Esophagus (tissue), 2 donors: ENCODE measurements around the gene CPAMD8. TPM values are rescaled to one million over a fixed set of nuclear protein-coding genes. Genes with fewer than 3 reads are reported as not detected.

ENCODE experiments used
- H3K27ac ChIP-seq, 2 donors: one replicate each; pipeline ENCODE4 v1.5.1; 2013; ENCODE audit warnings: low read depth in 2 of 2, mild to moderate bottlenecking in 2 of 2, inconsistent platforms in 1 of 2, low read length in 1 of 2, moderate library complexity in 1 of 2
- H3K27me3 ChIP-seq, 2 donors: one replicate each; pipeline ENCODE4 v1.6.1; 2013; ENCODE audit warnings: low read length in 2 of 2, control low read depth in 1 of 2, mild to moderate bottlenecking in 1 of 2; ENCODE audit not compliant: insufficient read depth in 2 of 2, control insufficient read depth in 1 of 2
- H3K36me3 ChIP-seq, 2 donors: one replicate each; pipeline ENCODE4 v1.6.1; 2013; ENCODE audit warnings: low read length in 1 of 2; ENCODE audit not compliant: control insufficient read depth in 2 of 2, insufficient read depth in 2 of 2
- H3K4me1 ChIP-seq, 2 donors: one replicate each; pipeline ENCODE4 v1.6.1; 2013; ENCODE audit warnings: low read length in 1 of 2; ENCODE audit not compliant: control insufficient read depth in 2 of 2, insufficient read depth in 2 of 2
- H3K4me3 ChIP-seq, 2 donors: one replicate each; pipeline ENCODE4 v1.5.1; 2013; ENCODE audit warnings: low read length in 2 of 2, mild to moderate bottlenecking in 2 of 2, low read depth in 1 of 2, moderate library complexity in 1 of 2
- H3K9me3 ChIP-seq, 2 donors: one replicate each; pipeline ENCODE4 v1.6.1; 2013; ENCODE audit warnings: mild to moderate bottlenecking in 2 of 2, low read depth in 1 of 2, low read length in 1 of 2, moderate library complexity in 1 of 2; ENCODE audit not compliant: control insufficient read depth in 2 of 2, insufficient read depth in 1 of 2
- WGBS, 2 donors: extraction: QIAGEN DNeasy Blood & Tissue Kit; methylation state at CpG; one replicate each; pipeline ENCODE4 v1.1.7; 2013; 5-methylcytosine and 5-hydroxymethylcytosine counted together
- polyA plus RNA-seq, 2 donors: library from polyadenylated mRNA; stranded (reverse); fragments of 200-250 nt; gene quantifications; one replicate each; pipeline ENCODE4 v1.2.3, GENCODE V29; 2013
- donor health status: healthy with polysubstance abuse.
- donor health status: Bipolar disorder and iron deficiency.

Gene CPAMD8
- 1 to 10 TPM; 1.0 to 1.9 TPM for polyA plus RNA-seq

- WGBS, 2 donors = 6 to 9% methylated on average over 27 to 67 of the region's 67 CpGs
- Histone ChIP-seq H3K4me1 (peaks cover 0 to 4% of the 10 kb centered on the region in 2 donors), H3K27me3 (peaks cover 3 to 23% of the 10 kb centered on the region in 2 donors), H3K27ac (no peak within 1 kb of the TSS), H3K36me3 (no peaks in the 10 kb centered on the region), H3K9me3 (peaks cover 0 to 12% of the 10 kb centered on the region in 2 donors), H3K4me3 (no peak within 1 kb of the TSS)
Measured at GRCh38 chr19:17026706-17027534, at the start of gene CPAMD8. CPAMD8 (minus strand) TSS chr19:17026810; CDS start chr19:17026642, 168 bp downstream.

- peaks cover 7 to 17% of the 10 kb centered on the region in 2 donors for H3K4me1 ChIP-seq
Measured at GRCh38 chr19:17075864-17076542, 49.4 kb upstream of the CPAMD8 start.

GRCh38 chr19:17075035-17075863 is 48.6 kb upstream of the CPAMD8 start, which contains the start of the genes HAUS8 and MYO9B:
HAUS8 (minus strand) TSS chr19:17075452; CDS start chr19:17075422, 30 bp downstream.
MYO9B (plus strand) TSS chr19:17075777; CDS start chr19:17101718, 25,941 bp downstream.
- no peaks in the 10 kb centered on the region for H3K27me3 ChIP-seq
- 1% methylated on average over 71 to 103 of the region's 103 CpGs for WGBS, 2 donors
- H3K9me3 ChIP-seq = no peaks in the 10 kb centered on the region
- peak within 1 kb of the TSS; percentile 85 to 96 for H3K27ac ChIP-seq
- H3K4me1 ChIP-seq = peaks cover 7 to 17% of the 10 kb centered on the region in 2 donors
- peak within 1 kb of the TSS; percentile 90 to 94 for H3K4me3 ChIP-seq
- peaks cover 0 to 4% of the 10 kb centered on the region in 2 donors for H3K36me3 ChIP-seq

More at GRCh38 chr19:17075864-17076542, 49.4 kb upstream of the CPAMD8 start:
- Histone ChIP-seq H3K27me3 (no peaks in the 10 kb centered on the region), H3K4me3 (peak overlapping the region; percentile 90 to 94), H3K9me3 (no peaks in the 10 kb centered on the region), H3K36me3 (peaks cover 0 to 2% of the 10 kb centered on the region in 2 donors), H3K27ac (peak overlapping the region; percentile 85 to 96)
- WGBS, 2 donors = 0% methylated on average over 43 of the region's 43 CpGs

- Histone ChIP-seq H3K9me3 (no peaks in the 10 kb centered on the region), H3K36me3 (peaks cover 0 to 7% of the 10 kb centered on the region in 2 donors), H3K4me3 (peak overlapping the region; percentile 82 to 94), H3K27ac (peak overlapping the region; percentile 84 to 94), H3K27me3 (no peaks in the 10 kb centered on the region), H3K4me1 (peaks cover 7 to 17% of the 10 kb centered on the region in 2 donors)
- 5 to 9% methylated on average over 11 of the region's 11 CpGs for WGBS, 2 donors
Measured at GRCh38 chr19:17074634-17075034, 48.0 kb upstream of the CPAMD8 start.

GRCh38 chr19:17073869-17074633 is 47.4 kb upstream of the CPAMD8 start:
- H3K27me3 ChIP-seq = no peaks in the 10 kb centered on the region
- no peaks in the 10 kb centered on the region for H3K9me3 ChIP-seq
- peaks cover 4 to 12% of the 10 kb centered on the region in 2 donors for H3K4me1 ChIP-seq
- H3K4me3 ChIP-seq = peak overlapping the region; percentile 82 to 94
- 41 to 42% methylated on average over 18 of the region's 18 CpGs for WGBS, 2 donors
- no peak overlapping the region for H3K27ac ChIP-seq
- H3K36me3 ChIP-seq = peaks cover 0 to 10% of the 10 kb centered on the region in 2 donors

GRCh38 chr19:17070912-17071311 is 44.3 kb upstream of the CPAMD8 start:
- Histone ChIP-seq H3K27me3 (no peaks in the 10 kb centered on the region), H3K36me3 (peaks cover 0 to 15% of the 10 kb centered on the region in 2 donors), H3K9me3 (no peaks in the 10 kb centered on the region), H3K4me1 (peaks cover 3 to 5% of the 10 kb centered on the region in 2 donors), H3K27ac (no peak overlapping the region), H3K4me3 (no peak overlapping the region)
- WGBS, 2 donors = 88 to 92% methylated on average over 7 of the region's 7 CpGs

GRCh38 chr19:17070421-17070820 is 43.8 kb upstream of the CPAMD8 start:
- Histone ChIP-seq H3K36me3 (peaks cover 0 to 15% of the 10 kb centered on the region in 2 donors), H3K9me3 (no peaks in the 10 kb centered on the region), H3K27ac (no peak overlapping the region), H3K4me3 (no peak overlapping the region), H3K4me1 (peaks cover 3 to 5% of the 10 kb centered on the region in 2 donors), H3K27me3 (no peaks in the 10 kb centered on the region)
- 93 to 94% methylated on average over 12 of the region's 12 CpGs for WGBS, 2 donors

GRCh38 chr19:17069193-17069592 is 42.6 kb upstream of the CPAMD8 start:
- H3K4me3 ChIP-seq = no peak overlapping the region
- H3K27ac ChIP-seq = no peak overlapping the region
- peaks cover 0 to 15% of the 10 kb centered on the region in 2 donors for H3K36me3 ChIP-seq
- 87% methylated on average over 9 of the region's 9 CpGs for WGBS, 2 donors
- H3K27me3 ChIP-seq = no peaks in the 10 kb centered on the region
- no peaks in the 10 kb centered on the region for H3K9me3 ChIP-seq
- H3K4me1 ChIP-seq = peaks cover 0 to 3% of the 10 kb centered on the region in 2 donors
